Measurements from ENCODE around the gene MBP. TPM values are rescaled to one million over a fixed set of nuclear protein-coding genes. Genes with fewer than 3 reads are reported as not detected.

MBP gene
- total and polyA plus RNA-seq, 10 of the 15 experiments (the other 5 are each of a cell fraction or from before 2014, with no cell fraction given) = 12.2 to 67.8 (median 42.1) TPM

DNA sequence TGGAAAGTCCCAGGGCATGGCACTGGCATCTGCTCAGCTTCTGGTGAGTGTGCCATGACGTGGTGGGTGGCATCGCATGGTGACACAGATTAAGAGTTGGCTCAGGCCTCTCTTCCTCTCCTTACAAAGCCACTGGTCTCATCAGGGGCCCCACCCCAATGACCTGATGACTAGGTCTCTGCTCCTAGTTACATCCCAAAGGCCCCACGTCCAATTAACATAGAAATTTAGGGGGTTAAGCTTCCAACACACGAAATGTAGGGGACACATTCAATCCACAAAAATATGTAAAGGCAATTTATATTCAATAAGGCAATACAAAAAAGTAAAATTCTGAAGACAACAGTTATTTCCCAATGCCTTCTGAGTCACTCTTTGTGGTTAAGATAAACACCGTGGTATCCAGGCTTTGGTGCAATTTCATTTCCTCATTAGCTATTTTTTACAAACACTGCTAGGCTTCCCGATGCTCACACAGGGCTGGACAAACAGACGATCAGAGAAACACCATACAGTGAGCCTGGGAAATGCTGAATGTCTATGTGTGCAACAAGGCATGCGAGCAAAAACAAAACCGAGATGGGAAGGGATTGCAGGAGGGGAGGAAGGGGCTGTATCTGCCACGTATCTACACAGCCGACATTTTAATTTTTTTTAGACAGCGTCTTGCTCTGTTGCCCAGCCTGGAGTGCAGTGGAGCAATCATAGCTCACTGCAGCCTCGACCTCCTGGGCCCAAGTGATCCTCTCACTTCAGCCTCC, 67.2 kb downstream of the MBP start (continued):
- TF ChIP-seq SUZ12 (IDR thresholded peaks at IDR 0.05; ENCODE audit: unreplicated experiment) (no peak), MEF2B (IDR thresholded peaks at IDR 0.05; ENCODE audit: partially characterized antibody, poor library complexity, severe bottlenecking) (peak; percentile 11), RELA (IDR thresholded peaks at IDR 0.05; ENCODE audit: borderline replicate concordance, partially characterized antibody) (no peak), BMI1 (IDR thresholded peaks at IDR 0.05; ENCODE audit: borderline replicate concordance) (no peak), TAF1 (IDR thresholded peaks at IDR 0.05; ENCODE audit: borderline replicate concordance, low read depth, low read length) (no peak), MXI1 (IDR thresholded peaks at IDR 0.05; ENCODE audit: low read depth, low read length) (peak; percentile 26; the same call in 1 of the 2 replicates), BACH1 (IDR thresholded peaks at IDR 0.05; ENCODE audit: borderline replicate concordance) (peak; percentile 33; the same call in 1 of the 2 replicates), BCLAF1 (IDR thresholded peaks at IDR 0.05) (no peak), CBX5 (IDR thresholded peaks at IDR 0.05; ENCODE audit: low read depth) (0 out of 2 replicates have a peak, but pooled peaks have one; percentile 56), DPF2 (IDR thresholded peaks at IDR 0.05) (peak; percentile 79; the same call in 1 of the 2 replicates), BHLHE40 (IDR thresholded peaks at IDR 0.05; ENCODE audit: borderline replicate concordance in 1 of 2, low read depth in 2 of 2, low read length in 1 of 2) (0 out of 4 replicates have a peak, but pooled peaks of 1 of the 2 experiments have one; percentile 8), CREB1 (IDR thresholded peaks at IDR 0.05; ENCODE audit: low read depth) (no peak), ZZZ3 (IDR thresholded peaks at IDR 0.05; ENCODE audit: control insufficient read depth, insufficient read length, low read depth) (no peak), BCL11A (IDR thresholded peaks at IDR 0.05; ENCODE audit: low read depth, low read length) (peak; percentile 64), JUND (IDR thresholded peaks at IDR 0.05; ENCODE audit: low read depth, low read length) (no peak), RB1 (IDR thresholded peaks at IDR 0.05; ENCODE audit: borderline replicate concordance) (no peak), RUNX3 (IDR thresholded peaks at IDR 0.05; ENCODE audit: low read length) (peak; percentile 96), MEF2A (IDR thresholded peaks at IDR 0.05; ENCODE audit: insufficient read depth, low read depth, low read length) (peak; percentile 32; the same call in 1 of the 2 replicates), SPI1 (IDR thresholded peaks at IDR 0.05; ENCODE audit: borderline replicate concordance, insufficient read depth, low read depth, low read length) (peak; percentile 90), NR2C1 (IDR thresholded peaks at IDR 0.05) (no peak)
- TF ChIP-seq, protein P1, sequence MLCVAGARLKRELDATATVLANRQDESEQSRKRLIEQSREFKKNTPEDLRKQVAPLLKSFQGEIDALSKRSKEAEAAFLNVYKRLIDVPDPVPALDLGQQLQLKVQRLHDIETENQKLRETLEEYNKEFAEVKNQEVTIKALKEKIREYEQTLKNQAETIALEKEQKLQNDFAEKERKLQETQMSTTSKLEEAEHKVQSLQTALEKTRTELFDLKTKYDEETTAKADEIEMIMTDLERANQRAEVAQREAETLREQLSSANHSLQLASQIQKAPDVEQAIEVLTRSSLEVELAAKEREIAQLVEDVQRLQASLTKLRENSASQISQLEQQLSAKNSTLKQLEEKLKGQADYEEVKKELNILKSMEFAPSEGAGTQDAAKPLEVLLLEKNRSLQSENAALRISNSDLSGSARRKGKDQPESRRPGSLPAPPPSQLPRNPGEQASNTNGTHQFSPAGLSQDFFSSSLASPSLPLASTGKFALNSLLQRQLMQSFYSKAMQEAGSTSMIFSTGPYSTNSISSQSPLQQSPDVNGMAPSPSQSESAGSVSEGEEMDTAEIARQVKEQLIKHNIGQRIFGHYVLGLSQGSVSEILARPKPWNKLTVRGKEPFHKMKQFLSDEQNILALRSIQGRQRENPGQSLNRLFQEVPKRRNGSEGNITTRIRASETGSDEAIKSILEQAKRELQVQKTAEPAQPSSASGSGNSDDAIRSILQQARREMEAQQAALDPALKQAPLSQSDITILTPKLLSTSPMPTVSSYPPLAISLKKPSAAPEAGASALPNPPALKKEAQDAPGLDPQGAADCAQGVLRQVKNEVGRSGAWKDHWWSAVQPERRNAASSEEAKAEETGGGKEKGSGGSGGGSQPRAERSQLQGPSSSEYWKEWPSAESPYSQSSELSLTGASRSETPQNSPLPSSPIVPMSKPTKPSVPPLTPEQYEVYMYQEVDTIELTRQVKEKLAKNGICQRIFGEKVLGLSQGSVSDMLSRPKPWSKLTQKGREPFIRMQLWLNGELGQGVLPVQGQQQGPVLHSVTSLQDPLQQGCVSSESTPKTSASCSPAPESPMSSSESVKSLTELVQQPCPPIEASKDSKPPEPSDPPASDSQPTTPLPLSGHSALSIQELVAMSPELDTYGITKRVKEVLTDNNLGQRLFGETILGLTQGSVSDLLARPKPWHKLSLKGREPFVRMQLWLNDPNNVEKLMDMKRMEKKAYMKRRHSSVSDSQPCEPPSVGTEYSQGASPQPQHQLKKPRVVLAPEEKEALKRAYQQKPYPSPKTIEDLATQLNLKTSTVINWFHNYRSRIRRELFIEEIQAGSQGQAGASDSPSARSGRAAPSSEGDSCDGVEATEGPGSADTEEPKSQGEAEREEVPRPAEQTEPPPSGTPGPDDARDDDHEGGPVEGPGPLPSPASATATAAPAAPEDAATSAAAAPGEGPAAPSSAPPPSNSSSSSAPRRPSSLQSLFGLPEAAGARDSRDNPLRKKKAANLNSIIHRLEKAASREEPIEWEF (IDR thresholded peaks at IDR 0.05; ENCODE audit: insufficient replicate concordance, low read depth, low read length) = peak; percentile 43
- TF ChIP-seq, protein P2, sequence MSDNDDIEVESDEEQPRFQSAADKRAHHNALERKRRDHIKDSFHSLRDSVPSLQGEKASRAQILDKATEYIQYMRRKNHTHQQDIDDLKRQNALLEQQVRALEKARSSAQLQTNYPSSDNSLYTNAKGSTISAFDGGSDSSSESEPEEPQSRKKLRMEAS (IDR thresholded peaks at IDR 0.05; ENCODE audit: low read depth, low read length) = no peak

All from GM12878 (cell line).